ACC112 (cell line): ENCODE results near the gene CIC.

Source experiments
- H2AFZ ChIP-seq: fragments of 200-600 bp; sonication (generic); one replicate; pipeline ENCODE4 v1.6.0; 2017; ENCODE audit warnings: antibody characterized with exemption, low read length; ENCODE audit not compliant: unreplicated experiment
- H3K27ac ChIP-seq: fragments of 200-600 bp; sonication (generic); 2 replicates; pipeline ENCODE4 v1.5.1; 2014; ENCODE audit warnings: low read depth, mild to moderate bottlenecking, antibody characterized with exemption, low read length, moderate library complexity
- H3K27me3 ChIP-seq: fragments of 200-600 bp; sonication (generic); 2 replicates; pipeline ENCODE4 v1.6.1; 2014; ENCODE audit warnings: mild to moderate bottlenecking, antibody characterized with exemption, low read length, moderate library complexity, mixed read lengths; ENCODE audit not compliant: insufficient read depth
- H3K36me3 ChIP-seq: fragments of 200-600 bp; sonication (generic); 2 replicates; pipeline ENCODE4 v1.6.1; 2016; ENCODE audit warnings: mild to moderate bottlenecking, antibody characterized with exemption, low read length, moderate library complexity, mixed read lengths; ENCODE audit not compliant: insufficient read depth
- H3K4me1 ChIP-seq: fragments of 200-600 bp; sonication (generic); one replicate; pipeline ENCODE4 v1.6.1; 2016; ENCODE audit warnings: low read length, mixed read lengths; ENCODE audit not compliant: insufficient read depth, unreplicated experiment, control insufficient read depth
- H3K4me3 ChIP-seq: fragments of 200-600 bp; sonication (generic); 2 replicates; pipeline ENCODE4 v1.5.1; 2014; ENCODE audit warnings: mild to moderate bottlenecking, low read depth, low read length
- H3K79me2 ChIP-seq: fragments of 200-600 bp; sonication (generic); one replicate; pipeline ENCODE4 v1.6.0; 2016; ENCODE audit warnings: low read length; ENCODE audit not compliant: control insufficient read depth, unreplicated experiment, insufficient read depth

Gene CIC

DNA sequence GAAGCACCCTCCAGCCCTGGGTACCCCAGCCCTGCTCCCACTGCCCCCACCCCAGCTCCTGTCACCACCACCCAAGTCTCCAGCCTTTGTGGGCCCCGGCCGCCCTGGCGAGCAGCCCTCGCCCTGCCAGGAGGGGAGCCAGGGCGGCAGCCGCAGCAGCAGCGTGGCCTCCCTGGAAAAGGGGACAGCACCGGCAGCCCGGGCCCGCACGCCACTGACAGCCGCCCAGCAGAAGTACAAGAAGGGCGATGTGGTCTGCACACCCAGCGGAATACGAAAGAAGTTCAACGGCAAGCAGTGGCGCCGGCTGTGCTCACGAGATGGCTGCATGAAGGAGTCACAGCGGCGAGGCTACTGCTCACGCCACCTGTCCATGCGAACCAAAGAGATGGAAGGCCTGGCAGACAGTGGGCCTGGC lies 3.9 kb downstream of the CIC start:
- Histone ChIP-seq H2AFZ (no peak overlapping the region), H3K27ac (no peak overlapping the region), H3K27me3 (no peaks in the 10 kb centered on the region), H3K4me1 (peaks cover 8% of the 10 kb centered on the region), H3K4me3 (no peak overlapping the region), H3K36me3 (no peaks in the 10 kb centered on the region), H3K79me2 (peaks cover 36% of the 10 kb centered on the region)

DNA sequence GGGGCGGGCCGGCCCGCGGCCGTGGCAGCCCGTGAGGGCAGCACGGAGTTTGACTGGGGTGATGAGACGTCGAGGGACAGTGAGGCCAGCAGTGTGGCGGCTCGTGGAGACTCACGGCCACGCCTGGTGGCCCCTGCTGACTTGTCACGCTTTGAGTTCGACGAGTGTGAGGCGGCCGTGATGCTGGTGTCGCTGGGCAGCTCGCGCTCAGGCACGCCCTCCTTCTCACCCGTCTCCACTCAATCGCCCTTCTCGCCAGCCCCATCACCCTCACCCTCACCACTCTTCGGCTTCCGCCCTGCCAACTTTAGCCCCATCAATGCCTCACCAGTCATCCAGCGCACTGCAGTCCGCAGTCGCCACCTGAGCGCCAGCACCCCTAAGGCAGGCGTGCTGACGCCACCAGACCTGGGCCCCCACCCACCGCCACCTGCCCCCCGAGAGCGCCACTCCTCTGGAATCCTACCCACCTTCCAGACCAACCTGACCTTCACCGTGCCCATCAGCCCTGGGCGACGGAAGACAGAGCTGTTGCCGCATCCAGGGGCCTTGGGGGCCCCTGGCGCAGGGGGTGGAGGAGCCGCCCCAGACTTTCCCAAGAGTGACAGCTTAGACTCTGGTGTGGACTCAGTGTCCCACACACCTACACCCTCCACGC lies 4.5 kb downstream of the CIC start:
- H3K27me3 ChIP-seq, result no peaks in the 10 kb centered on the region
- H3K36me3 ChIP-seq, result no peaks in the 10 kb centered on the region
- peaks cover 8% of the 10 kb centered on the region for H3K4me1 ChIP-seq
- peaks cover 38% of the 10 kb centered on the region for H3K79me2 ChIP-seq
- H3K27ac ChIP-seq, result no peak overlapping the region
- H3K4me3 ChIP-seq, result no peak overlapping the region
- no peak overlapping the region for H2AFZ ChIP-seq

DNA sequence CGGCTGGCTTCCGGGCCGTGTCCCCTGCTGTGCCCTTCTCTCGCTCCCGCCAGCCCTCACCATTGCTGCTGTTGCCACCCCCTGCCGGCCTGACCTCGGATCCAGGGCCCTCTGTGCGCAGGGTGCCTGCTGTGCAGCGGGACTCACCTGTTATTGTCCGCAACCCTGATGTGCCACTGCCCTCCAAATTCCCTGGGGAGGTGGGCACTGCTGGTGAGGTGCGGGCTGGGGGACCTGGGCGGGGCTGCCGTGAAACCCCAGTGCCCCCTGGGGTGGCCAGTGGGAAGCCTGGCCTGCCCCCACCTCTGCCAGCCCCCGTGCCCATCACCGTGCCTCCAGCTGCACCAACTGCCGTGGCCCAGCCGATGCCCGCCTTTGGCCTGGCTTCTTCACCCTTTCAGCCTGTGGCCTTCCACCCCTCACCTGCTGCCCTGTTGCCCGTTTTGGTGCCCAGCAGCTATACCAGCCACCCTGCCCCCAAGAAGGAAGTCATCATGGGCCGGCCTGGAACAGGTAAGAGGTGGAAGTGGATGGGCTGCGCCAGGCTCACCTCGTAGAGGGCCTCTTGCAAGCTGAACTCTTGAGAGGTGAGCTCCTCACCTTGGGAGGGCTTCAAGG lies 5.1 kb downstream of the CIC start:
- Histone ChIP-seq H3K79me2 (peaks cover 40% of the 10 kb centered on the region), H3K27ac (no peak overlapping the region), H3K4me3 (no peak overlapping the region), H3K36me3 (no peaks in the 10 kb centered on the region), H2AFZ (no peak overlapping the region), H3K27me3 (no peaks in the 10 kb centered on the region), H3K4me1 (peaks cover 9% of the 10 kb centered on the region)

DNA sequence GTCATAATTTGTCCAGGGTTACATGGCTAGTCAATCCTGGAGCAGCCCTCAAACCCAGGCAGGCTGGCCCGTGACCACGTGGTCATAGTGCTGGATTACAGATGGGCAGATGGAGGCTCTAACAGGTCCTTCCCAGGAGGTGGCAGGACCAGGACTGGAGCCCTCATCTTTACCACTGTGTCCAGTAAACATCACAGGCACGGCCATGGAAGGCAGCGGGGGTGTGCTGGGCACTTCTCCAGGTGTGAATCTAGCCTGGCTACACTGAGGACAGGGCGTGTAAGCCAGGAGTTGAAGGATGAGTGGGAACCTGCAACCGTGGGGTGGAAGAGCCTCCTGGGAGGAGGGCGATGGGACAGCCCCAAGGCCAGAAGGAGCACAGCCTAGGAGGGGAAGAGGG lies 6.1 kb downstream of the CIC start:
- no peak overlapping the region for H3K27ac ChIP-seq
- no peaks in the 10 kb centered on the region for H3K36me3 ChIP-seq
- H3K79me2 ChIP-seq, result peaks cover 33% of the 10 kb centered on the region
- H3K27me3 ChIP-seq, result no peaks in the 10 kb centered on the region
- no peak overlapping the region for H3K4me3 ChIP-seq
- H2AFZ ChIP-seq, result no peak overlapping the region
- peaks cover 11% of the 10 kb centered on the region for H3K4me1 ChIP-seq

DNA sequence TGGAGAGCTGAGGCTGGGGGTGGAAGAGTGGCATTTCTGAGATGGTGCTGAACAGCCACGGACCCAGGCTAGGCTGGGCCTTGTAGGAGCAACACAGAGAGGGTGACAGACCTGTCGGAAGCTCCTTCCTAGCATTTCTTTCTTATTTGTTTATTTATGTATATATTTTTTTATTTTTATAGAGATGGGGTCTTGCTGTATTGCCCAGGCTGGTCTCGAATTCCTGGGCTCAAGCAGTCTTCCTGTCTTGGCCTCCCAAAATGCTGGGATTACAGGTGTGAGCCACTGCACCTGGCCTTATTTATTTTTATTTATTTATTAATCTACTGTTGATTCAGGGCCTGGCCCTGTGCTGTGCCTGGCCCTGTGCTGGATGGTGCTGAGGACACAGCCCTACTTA lies 6.5 kb downstream of the CIC start:
- H3K36me3 ChIP-seq, result no peaks in the 10 kb centered on the region
- no peak overlapping the region for H3K4me3 ChIP-seq
- H2AFZ ChIP-seq, result no peak overlapping the region
- H3K27ac ChIP-seq, result no peak overlapping the region
- peaks cover 30% of the 10 kb centered on the region for H3K79me2 ChIP-seq
- peaks cover 9% of the 10 kb centered on the region for H3K4me1 ChIP-seq
- H3K27me3 ChIP-seq, result no peaks in the 10 kb centered on the region

DNA sequence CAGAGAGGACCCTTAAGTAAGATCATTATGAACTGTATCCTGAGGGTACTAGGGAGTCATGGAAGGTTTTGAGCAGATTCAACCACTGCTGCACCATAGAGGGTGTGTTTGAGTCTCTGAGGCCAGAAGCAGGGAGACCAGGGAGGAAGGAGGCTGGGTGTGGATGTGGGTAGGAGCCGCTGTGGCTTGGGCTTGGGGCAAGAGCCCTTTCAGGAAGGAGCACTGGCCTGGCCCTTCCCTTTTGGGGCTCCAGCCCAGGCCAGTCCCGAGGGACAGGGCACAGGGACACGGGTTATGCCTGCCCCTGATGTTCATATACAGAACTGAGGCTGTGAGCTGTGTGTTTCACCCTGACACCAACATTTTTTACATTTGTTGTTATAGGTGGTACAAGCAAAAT lies 7.2 kb downstream of the CIC start:
- Histone ChIP-seq H3K27me3 (no peaks in the 10 kb centered on the region), H3K79me2 (peaks cover 24% of the 10 kb centered on the region), H3K4me3 (no peak overlapping the region), H3K4me1 (peaks cover 8% of the 10 kb centered on the region), H3K27ac (no peak overlapping the region), H3K36me3 (no peaks in the 10 kb centered on the region), H2AFZ (no peak overlapping the region)

DNA sequence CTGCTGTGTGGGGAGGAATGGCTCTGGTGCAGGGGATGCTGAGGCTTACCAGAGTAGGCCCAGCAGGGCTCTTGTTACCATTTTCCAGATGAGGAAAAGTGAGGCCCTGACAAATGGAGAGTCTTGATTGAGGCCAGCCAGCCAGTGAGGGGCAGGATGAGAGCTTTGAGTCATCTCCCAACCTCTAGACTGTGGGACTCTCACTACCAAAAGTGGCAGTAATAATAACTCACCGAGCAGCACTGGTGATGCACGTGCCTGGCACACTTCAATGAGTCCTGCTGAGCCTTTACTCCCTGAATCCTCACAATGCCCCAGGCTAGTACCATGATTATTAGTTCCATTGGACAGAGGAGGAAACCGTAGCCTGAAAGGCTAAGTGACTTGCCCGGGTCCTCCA lies 7.8 kb downstream of the CIC start:
- peaks cover 21% of the 10 kb centered on the region for H3K79me2 ChIP-seq

DNA sequence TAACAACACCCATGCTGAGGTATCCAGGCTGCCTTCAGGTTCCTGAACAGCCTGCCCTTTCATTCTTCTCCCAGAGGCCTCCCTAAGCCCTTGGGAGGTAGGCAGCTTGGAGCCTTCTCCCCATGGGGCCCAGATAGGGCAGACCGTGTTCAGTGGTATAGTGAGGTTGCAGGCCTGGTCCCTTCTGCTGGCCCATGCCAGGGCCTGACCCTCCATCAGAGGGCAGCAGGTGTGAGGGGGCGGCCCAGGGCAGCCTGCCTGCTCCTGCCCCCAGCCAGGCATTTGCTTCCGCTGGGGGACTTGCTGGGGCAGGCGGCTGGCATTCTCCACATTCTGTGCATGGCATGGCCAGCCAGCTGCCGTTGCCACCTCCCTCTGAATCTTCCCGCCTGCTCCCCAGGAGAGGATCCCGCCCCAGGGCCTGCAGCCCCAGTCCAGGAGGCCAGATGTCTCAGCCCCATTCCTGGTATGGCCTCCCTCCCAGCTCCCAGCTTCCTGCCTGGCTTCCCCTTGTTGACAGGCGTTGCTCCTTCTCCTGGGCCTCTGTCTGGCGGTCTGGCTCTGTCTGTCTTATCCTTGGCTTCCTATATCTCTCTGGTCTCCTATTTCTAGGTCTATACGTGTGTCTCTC lies 8.9 kb downstream of the CIC start:
- Histone ChIP-seq H2AFZ (no peak overlapping the region), H3K79me2 (peaks cover 19% of the 10 kb centered on the region), H3K4me3 (no peak overlapping the region), H3K27ac (no peak overlapping the region), H3K36me3 (no peaks in the 10 kb centered on the region), H3K4me1 (peaks cover 22% of the 10 kb centered on the region), H3K27me3 (no peaks in the 10 kb centered on the region)

More for the DNA sequence above, 7.8 kb downstream of the CIC start:
- H3K4me1 ChIP-seq, result peaks cover 13% of the 10 kb centered on the region
- no peak overlapping the region for H3K27ac ChIP-seq
- no peaks in the 10 kb centered on the region for H3K36me3 ChIP-seq
- no peaks in the 10 kb centered on the region for H3K27me3 ChIP-seq
- no peak overlapping the region for H3K4me3 ChIP-seq
- H2AFZ ChIP-seq, result no peak overlapping the region

DNA sequence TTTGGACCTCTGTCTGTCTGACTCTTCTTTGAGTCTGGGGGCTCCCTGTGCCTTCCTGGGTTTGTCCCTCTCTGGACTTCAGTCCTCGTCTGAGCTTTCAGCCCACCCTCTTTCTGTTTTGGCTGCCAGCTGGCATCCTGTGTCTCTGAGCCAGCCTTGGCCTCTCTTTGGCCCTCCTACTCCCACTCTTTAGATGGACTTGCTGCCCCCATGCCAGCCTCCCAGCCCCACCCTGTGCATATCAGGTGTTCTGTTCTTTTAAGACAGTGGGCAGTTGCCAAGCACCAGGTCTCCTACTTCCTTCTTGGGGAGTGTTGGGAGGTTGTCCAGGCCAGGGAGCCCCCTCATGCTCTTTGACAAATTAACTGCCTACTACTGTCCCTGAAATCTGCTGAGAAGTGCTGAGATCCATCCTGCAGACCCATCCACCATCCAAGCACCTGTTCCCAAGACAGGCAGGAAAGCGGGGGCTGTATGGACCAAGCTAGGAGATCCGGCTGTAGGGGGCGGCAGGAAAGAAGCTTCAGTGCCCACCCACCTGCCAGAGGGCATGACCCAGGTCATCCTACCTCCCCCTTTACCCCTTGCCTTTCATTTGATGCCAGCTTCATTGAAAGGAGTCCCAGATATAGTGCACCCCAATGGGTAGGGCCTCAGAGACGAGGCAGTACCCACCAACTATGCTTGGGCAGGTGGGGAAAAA lies 9.6 kb downstream of the CIC start:
- Histone ChIP-seq H3K36me3 (no peaks in the 10 kb centered on the region), H3K4me1 (peaks cover 28% of the 10 kb centered on the region), H3K27me3 (no peaks in the 10 kb centered on the region), H3K27ac (no peak overlapping the region), H2AFZ (no peak overlapping the region), H3K79me2 (peaks cover 19% of the 10 kb centered on the region), H3K4me3 (no peak overlapping the region; the same call in 1 of the 2 replicates)

DNA sequence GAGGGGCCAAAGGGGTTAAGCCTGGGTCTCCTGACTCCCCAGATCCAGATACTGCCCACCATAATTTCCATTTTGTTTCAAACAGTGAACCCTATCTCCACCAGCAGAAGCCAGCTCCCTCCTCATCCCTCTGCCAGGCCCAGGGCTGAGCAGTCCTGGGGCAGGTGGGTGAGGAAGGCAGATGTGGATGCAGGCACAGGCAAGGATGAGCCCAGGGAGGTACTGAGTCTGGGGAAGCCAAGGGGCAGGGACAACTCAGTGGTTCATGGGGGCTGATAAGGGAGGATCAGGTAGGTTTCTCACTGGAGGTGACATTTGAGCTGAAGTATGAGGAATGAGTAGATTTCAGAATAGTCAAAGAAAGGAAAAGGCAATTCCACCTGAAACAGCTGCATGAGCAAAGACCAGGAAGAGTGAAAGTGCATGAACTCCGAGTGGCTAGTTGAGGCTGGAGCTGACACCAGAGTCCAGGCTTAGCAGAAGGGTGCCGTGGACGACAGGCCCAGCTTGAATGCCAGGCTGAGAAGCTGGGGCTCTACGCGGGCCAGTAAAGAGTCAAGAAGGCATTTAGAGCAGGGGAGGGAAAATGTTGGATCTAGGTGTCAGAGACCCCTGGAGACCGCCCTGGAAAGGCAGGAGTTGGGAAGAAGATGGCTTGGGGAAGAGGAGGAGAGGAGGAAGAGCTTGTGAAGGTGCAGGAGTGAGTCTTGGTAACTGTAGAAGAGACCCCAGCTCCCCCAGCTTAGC lies 10.3 kb downstream of the CIC start:
- no peaks in the 10 kb centered on the region for H3K36me3 ChIP-seq
- H3K27ac ChIP-seq, result peak overlapping the region; percentile 37; the same call in 1 of the 2 replicates
- peaks cover 19% of the 10 kb centered on the region for H3K79me2 ChIP-seq
- no peaks in the 10 kb centered on the region for H3K27me3 ChIP-seq
- H3K4me3 ChIP-seq, result peak overlapping the region; percentile 93
- H2AFZ ChIP-seq, result no peak overlapping the region
- peaks cover 28% of the 10 kb centered on the region for H3K4me1 ChIP-seq
